ENCODE data around the gene LGR6.
"Not testable (repeated sequence)": the region's sequence is repeated elsewhere in the genome, so short reads cannot be mapped to it uniquely, and the experiment has no call there.

The LGR6 gene

DNA sequence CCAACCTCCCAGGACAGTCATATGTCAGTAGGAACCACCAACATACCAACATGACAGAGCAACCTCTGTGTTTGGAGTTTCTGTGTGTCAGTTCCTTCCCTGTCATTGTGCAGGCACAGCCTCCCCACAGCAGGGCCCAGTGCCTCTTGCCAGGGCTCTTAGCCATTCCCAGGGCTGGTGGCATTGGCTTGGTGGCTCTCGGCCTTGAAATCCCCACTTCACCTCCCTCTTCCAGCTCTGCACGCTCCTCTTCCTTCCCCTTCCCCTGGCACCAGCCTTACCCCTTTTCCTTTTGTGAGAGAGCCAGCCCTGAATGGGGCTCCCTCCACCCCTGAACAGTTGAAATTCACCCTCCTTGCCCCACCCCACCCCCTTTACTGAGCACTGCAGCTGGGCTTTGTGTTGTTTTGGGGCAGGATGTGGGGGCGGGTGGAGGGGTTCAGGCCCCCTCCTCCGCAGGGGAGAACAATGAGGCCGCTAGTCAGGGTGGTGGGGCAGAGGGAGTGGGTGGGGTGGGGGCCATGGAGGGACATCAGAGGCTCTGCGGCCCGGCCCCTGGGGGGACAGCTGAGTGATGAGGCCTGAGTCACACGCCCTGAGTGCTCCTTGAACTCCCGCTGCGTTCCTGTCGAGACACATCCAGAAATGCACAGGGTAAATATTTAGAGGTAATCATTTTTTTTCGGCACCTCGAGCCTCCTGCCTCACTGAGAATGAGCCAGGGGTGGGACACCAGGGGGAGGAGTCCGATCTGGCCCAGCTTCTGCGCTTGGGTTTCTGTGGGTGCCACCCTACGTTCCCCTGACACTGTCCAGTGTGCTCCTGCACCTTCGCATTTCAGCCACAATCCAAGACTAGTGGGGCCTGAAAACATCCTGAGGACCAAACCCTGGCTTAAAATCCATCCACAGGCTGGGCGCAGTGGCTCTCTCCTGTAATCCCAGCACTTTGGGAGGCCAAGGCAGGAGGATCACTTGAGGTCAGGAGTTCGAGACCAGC is 28.6 kb downstream of the LGR6 start:
- DNase-seq: no peak

DNA sequence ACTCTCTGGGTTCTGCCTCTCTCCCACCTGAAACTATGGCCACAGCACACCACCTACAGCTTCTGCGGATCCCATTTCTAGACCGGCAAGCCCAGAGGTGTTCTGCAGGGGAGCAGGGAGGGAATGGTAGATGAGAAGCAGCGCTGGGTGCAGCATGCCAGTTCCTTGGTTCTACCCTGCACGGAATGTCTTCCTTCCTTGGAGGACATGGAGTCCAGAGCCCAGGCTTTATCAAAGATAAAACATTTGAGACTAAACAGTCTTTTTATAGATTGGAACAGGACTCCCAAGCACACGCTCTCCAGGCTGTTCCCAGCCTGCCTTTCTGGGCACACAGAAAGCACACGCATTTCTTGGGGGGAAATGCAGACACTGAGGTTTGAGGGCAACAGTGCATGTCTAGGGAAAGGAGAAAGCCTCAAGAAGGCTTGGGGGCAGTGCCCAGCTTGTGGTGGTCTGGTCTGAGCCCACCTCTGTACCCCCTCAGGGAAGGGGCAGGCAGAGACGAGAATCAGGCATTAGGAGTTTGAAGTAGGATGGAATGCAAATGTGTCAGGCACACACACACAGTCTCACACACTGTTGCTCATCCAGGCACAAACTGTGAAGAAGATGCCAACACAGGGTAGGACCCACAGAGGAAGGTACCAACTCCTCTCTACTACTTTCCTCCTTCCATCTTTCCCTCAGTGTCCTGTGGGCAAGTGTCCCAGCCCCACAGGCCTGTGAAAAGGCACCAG is 29.7 kb downstream of the LGR6 start:
- DNase-seq: no peak

DNA sequence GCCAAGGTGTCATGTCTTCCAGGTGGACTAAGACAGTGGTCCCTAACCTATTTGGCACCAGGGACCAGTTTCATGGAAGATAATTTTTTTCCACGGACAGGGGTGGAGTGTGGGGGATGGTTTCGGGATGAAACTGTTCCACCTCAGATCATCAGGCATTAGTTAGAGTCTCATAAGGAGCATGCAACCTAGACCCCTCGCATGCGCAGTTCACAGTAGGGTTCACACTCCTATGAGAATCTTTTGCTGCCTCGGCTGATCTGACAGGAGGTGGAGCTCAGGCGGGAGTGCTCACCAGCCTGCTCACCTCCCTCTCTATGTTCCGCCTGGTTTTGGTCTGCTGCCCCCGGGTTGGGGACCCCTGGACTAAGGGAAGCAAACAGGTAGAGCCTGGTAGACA is 30.9 kb downstream of the LGR6 start:
- no peak for DNase-seq

DNA sequence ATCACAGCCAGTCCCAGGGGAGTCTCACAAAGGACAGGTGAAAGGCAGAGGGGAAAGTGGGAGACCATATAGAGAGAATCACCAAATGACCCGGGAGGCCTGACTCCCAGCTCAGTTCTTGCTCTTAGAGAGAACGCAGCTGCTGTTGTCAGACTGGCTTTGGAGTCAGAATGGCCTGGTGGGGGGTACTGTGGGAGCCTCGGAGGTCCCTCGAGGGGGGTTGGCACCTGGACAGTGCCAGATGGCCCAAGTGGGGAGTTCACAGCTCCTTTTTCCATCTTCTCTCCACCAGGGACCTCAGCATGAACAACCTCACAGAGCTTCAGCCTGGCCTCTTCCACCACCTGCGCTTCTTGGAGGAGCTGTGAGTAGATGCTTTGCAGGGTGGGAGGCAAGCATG is 31.5 kb downstream of the LGR6 start:
- DNase-seq: no peak

GRCh38 chr1:202227053-202227672 is 33.6 kb downstream of the LGR6 start:
- DNase-seq: no peak

DNA sequence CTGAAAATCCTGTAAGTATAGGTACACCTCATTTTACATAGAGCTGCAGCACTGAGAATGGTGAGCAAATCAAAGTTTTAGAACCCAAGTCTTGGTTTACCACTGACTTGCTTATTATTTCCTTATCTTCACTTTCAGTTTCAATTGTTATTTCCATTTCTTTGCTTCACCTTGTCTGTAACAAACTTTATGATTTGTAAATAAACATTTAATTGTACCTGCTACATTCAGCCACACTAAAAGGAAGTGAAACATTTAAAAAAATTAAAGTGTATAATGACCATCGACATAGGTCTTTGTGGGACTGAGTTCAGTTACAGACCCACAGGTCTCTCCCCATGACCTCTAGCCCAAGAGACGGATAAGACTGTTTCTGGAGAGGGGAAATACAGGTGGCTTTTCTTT is 34.4 kb downstream of the LGR6 start:
- no peak for DNase-seq

DNA sequence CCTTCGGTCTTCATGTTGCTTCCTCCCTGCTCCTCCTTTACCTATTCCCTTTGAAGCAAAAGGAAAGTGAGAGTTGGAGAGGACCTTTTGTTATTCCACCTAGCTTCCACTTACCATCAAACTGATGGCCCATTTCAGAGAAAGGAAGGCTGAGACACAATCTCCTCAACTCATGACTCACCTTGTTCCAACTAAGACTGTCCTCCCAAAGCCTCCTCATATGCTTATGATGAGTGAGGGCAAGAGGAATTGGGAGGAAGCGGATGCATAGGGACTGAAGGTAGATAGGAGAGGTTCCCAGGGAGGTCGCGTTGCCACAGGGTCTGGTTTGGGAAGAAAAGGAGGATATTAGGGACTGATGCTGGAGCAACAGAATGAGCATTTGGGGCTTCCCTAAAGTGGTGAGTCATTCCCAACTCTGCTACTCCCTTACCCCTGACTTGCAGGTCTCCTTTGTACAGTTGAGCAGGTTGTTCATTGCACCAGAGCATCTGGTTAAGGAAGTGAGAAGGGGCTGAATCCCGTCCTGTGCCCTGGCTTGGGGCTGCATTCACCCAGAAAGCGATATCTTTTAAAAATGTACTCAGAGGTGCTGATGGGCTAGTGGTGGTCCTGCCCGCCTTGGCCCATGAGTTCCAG is 35.0 kb downstream of the LGR6 start:
- no peak for DNase-seq

GRCh38 chr1:202229376-202229775 is 35.8 kb downstream of the LGR6 start:
- DNase-seq: no peak

DNA sequence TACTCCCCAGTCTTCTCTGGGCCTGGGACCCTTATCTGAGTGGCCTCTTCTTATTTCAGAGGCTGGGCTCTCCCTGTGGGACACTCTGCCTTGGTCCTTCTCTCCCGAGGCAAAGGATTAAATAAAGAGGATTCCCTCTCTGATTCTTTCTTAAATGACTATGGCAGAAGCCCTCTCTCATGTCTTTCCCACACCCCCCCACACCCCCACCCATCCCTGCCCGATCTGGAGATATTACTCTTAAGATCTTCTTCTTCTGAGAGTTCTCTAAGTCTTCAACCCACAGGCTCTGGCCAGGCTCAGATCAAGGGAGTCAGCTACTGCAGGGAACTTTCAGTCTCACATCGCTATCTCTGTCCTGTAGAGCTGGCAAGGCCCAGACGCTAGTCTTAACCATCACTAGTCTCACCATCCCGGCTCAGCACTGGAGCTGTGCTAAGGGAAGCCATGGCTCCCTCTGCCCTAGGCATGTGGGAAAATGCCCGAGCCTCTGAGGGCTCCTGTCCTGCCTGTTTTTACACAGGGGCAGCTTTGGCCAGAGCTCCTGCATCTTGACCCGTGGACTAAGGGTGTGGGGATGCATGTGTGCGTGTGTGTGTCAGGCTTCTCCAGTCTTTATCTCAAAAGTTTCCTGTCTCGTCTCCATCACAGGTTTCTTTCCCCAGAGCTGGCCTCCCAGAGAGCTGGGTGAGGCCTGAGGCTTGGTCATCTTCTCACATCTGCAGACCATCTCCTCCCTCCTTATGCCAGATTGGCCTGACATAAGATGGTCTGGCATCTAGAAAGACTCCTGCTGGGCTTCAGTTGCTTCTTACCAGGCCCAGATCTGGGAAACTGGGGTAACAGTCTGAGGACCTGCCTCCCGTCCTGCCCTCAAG is 36.7 kb downstream of the LGR6 start:
- no peak for DNase-seq

DNA sequence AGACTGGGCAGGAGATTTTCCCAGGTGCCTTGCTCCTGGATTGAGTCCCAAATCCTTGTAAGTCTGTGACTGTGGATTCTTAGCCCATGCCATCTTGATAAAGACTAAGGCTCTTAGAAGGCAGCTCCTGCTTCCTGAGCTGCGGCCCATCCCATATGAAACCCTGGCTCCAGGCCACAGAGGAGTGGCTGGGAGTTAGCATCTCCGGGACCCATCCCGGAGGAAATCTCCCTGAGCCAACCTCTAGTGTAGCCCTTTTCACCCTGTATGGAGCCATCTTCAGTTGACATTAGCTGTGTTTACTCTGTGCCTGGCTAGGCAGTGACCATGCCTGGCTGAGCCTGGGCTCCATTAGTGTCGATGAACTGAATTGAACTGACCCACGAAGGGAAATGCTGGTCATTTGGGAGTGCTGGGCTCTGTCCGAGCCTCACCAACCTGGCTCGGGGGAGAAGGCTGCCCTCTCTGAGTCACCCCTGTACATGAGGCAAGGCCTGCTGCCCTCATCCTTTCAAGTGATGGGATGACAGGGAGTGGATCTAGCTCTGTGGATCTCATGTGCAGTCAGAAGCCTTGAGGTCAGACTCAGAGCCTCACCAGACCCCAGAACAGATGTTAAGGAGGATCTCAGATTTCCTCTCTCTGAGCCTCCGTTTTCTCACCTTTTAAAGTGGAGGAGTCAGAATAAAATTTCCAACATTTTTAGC is 37.5 kb downstream of the LGR6 start:
- no peak for DNase-seq

- no peak for DNase-seq
These were observed 39.6 kb downstream of the LGR6 start for GRCh38 chr1:202233171-202233570.

- DNase-seq: no peak
These were observed 40.2 kb downstream of the LGR6 start for GRCh38 chr1:202233804-202234203.

- DNase-seq: no peak
These were observed 40.9 kb downstream of the LGR6 start for GRCh38 chr1:202234331-202235002.

- no peak for DNase-seq
These were observed 41.5 kb downstream of the LGR6 start for GRCh38 chr1:202235003-202235660.

- peak; percentile 50 for DNase-seq
These were observed 42.5 kb downstream of the LGR6 start for GRCh38 chr1:202235856-202236837.

- DNase-seq: peak; percentile 6
These were observed 43.5 kb downstream of the LGR6 start for GRCh38 chr1:202237052-202237451.

DNA sequence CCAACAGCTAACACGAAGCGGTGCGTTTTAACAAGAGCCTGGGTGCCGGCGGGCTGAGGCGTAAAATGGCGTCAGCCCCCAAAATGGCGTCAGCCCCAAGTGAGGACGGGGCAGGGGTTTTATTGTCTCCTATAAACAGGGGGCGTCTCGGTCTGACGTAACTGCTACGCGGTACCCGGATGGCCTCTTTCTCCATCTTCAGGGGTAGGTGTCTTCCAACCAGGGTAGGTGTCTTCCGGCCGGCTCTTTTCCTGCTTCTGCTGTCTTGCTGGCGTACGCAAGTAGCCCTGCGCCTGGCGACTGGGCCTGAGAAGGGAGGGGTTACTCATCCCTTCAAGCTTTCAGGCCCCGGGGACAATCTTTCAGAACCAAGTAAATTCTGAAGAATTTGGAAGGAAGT is 45.3 kb downstream of the LGR6 start:
- DNase-seq: no peak

DNA sequence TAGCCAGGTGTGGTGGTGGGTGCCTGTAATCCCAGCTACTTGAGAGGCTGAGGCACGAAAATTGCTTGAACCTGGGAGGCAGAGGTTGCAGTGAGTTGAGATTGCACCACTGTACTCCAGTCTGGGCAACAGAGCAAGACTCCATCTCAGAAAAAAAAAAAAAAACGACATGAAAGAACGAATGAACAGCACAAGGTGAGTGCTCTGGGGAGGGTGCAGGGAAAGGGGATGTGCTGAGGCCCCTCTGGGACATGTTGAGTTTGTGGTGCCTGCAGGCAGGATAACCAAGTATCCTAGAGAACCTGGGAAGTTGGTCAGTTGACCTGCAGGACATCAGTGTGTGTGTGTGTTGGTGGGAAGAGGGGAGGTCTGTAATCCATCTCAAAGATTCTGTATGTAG is 46.6 kb downstream of the LGR6 start:
- DNase-seq: not testable (repeated sequence)

DNA sequence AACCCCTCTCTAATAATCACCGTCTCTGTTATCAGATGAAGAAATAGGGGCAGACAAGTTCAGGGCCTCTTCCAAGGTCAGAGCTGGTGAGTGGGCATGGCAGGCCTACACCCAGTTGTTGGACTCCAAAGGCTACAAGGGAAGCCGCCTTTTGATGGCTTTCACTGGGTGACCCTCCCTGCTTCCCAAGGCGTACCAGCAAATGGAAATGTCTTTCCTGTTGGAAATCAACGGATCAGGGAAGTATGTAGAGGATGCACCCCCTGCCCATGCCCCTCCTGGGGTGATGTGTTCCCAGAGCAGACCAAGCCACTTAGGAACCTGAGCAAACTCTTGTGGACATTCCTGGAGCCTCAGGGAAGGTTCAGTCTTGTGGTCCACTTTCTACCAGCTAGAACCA is 47.4 kb downstream of the LGR6 start:
- no peak for DNase-seq
